GM21381 (cell line): ENCODE data around the gene C12orf75.
"Not testable (repeated sequence)": the region's sequence is repeated elsewhere in the genome, so short reads cannot be mapped to it uniquely, and the experiment has no call there.

Experiments
- ATAC-seq: cut with Tn5 transposase; IDR thresholded peaks from one replicate; pipeline ENCODE4 v1.9.1; 2021; ENCODE audit warnings: mild to moderate bottlenecking, moderate library complexity; ENCODE audit not compliant: unreplicated experiment

The C12orf75 gene

DNA sequence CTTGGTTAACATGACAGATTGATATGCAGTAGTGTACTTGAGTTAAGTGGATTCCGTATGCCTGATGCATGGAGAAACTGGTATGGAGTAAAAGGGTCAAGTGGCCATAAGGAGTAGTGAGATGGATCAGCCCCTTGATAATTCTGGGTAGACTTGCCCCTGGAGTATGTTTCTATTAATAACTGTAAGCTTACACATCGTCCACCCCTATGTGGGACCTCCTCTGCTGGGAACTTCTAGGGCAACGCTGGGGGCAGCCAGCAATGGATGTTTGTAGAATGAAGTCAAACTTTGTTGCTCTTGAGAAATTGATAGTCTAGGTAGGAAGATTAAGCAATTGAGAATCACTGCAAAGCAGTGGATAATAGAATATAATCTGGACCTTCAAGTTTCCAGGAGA is 3.5 kb downstream of the C12orf75 start:
- ATAC-seq: no peak

DNA sequence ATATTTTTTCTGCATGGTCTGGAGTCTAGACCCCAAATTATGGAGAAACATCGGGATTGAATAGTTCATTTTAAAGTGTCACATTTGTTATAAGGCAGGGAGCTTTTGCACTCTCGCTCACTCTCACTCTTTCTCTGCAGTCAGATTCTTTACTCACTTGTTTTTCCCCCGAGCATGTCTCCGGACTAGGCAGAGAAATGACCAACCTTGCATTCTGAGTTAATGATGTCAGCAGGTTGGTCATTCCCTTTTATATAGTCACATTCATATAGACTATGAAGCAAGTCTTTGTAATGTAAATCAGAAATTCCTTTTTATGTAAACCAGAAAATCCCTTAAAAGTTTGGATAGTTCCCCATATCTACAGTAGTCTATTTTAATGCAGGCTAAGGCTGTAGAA is 4.1 kb downstream of the C12orf75 start:
- ATAC-seq: no peak

DNA sequence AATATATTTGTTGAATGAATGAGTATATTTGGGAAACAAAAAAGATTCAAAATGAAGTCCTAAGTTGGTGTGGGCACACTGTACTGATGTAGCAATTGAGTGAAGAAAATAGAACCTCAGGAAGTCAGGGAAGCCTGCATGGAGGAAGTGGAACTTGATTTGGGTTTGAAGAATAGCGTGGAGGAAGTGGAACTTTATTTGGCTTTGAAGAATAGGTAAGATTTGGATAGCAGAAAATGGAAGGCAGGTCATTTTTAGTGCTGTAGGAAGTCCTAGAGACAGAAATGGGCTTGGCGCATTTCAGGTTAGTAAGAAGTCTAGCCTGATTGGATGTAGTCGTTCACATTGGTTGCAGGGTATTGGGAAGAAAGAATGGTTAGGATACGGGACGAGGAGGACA is 5.4 kb downstream of the C12orf75 start:
- no peak for ATAC-seq

DNA sequence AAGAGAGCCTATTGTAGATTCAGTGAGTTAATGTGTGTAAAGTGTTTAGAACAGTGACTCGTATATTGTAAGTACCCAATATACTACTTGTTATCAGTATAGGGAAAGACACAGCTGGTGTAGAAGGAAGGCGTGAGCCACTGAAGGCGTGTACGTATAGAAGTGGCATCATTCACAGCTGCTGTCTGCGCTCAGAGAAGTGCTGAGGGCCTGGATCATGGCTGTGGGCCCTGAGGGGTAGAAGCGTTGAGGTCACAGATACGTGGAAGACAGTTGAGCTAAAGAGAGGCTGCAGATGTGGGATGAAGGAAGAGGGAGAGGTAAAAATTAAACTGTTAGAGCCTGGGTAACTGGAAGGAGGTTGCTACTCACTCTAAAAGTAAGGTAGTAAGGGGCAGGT is 5.9 kb downstream of the C12orf75 start:
- no peak for ATAC-seq

GRCh38 chr12:105337391-105337790 is 6.9 kb downstream of the C12orf75 start:
- no peak for ATAC-seq

DNA sequence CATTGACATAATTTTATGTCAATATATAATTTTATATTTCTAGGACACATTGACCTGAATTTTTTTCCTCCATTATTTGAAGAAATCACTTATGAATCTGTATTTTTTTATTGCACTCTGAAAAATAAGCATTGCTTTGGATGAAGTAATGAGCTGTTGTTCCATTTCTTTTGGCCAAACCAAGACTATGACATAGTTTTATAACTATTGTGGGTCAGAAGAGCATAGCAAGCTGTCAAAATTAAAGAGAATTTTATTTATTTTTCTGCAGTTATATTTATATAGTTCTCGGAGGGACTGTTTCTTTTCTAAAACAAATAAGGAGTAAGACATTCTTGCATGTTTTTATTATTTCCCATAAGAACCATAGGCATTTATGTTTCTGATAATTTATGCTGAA is 8.5 kb downstream of the C12orf75 start:
- ATAC-seq: no peak

GRCh38 chr12:105341010-105341409 is 10.5 kb downstream of the C12orf75 start:
- no peak for ATAC-seq

GRCh38 chr12:105341620-105342019 is 11.1 kb downstream of the C12orf75 start:
- not testable (repeated sequence) for ATAC-seq

DNA sequence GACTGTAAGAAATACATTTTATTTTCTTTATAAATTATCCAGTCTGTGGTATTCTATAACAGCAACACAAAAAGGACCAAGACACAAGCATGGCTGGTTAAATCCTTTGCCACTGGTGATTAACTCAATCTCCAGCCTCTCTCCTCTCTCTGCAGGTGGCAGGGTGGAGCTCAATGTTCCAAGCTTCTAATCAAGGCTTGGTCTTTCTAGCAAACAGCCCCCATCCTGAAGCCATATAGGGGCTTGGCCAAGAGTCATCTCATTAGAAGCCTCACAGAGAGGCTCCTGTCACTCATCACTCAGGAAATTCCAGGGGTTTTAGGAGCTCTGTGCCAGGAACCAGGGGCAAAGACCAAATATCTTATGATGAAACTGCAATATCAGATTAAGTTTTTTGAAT is 12.0 kb downstream of the C12orf75 start:
- no peak for ATAC-seq

DNA sequence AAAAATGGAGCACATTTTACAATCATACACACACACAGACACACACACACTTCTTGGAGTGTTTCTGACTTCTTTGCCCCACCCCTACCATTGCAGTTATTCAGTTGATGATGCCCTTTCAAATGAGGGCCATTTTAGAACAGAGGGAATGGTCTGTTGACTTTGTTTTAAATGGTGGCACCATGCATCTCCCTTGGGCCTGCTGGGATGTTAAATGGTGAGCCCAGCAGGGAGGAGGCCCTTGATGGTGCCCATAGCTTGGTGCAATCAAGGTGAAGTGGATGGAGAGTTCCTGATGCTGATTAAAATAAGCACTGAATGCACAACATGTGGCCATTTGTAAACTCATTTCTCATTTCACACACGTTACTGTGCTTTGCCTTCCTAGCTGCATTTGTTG is 13.3 kb downstream of the C12orf75 start:
- no peak for ATAC-seq

- no peak for ATAC-seq
Measured at GRCh38 chr12:105347499-105347898, 17.0 kb downstream of the C12orf75 start.

DNA sequence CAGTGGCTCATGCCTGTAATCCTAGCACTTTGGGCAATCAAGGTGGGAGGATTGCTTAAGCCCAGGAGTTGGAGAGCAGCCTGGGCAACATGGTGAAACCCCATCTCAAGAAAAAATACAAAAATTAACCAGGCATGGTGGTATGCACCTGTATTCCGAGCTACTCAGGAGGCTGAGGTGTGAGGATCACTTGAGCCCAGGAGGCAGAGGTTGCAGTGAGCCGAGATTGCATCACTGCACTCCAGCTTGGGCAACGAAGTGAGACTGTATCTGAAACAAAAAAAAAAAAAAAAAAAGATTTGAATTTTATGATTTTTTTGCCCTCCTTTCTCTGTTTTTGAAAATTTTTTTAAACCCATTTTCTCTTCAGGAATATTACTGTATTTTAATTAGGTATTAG is 17.7 kb downstream of the C12orf75 start:
- no peak for ATAC-seq

DNA sequence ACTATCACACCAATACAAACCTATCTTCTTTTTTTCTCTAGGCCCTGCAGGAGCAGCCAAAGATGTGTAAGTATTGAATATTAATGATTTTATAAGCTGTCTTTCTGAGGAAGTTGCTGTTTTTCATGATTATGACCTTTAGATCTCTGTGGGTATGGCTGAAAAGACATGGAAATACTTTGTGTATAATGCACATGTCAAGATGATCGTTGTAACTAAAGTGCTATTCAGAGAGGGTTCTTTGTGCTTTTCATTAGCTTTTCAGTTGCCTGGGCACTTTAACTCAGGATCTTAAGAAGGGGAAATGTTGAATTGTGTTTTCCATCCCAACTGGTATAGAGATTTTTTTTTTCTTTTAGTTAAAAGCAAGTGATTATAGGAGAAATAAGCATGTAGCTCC is 18.1 kb downstream of the C12orf75 start:
- ATAC-seq: no peak

DNA sequence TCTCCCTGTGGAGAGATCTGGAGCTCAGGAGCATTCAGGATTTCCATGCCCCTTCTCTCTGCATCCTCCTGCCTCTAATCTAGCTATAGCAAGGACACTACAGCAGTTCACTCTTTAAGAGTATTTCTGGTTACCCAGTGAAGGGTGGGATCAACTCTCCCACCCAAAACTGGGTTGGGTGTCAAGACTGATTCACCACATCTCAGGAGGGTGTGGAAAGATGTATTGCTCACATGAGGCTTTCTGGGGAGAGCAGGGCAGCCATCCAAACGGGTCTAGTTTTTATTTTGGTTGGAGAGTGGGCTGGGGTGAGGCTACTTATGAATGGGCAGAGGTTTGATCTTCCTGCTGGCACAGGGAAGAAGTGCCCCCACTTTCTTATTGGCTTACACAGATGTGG is 18.6 kb downstream of the C12orf75 start:
- ATAC-seq: no peak

DNA sequence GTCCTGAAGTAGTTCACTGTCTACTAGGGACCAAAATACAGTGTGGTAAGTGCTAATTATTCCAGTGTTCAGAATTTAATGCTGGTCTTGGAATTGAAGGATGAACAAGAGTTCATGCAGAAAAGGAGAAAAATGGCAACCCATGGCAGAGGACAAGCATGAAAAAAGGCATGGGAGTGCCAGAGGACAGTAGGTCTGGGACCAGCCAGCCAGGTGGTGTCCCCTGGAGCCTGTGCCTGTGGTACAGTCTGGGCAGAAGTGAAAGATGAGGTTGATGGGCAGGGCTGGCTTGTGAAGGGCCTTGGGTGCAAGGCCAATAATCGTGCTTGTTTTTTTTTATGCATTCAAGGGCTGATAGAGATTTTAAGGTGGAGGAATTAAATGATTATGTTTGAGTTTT is 21.0 kb downstream of the C12orf75 start:
- ATAC-seq: peak; percentile 57

GRCh38 chr12:105352052-105352451 is 21.6 kb downstream of the C12orf75 start:
- ATAC-seq: peak; percentile 88

DNA sequence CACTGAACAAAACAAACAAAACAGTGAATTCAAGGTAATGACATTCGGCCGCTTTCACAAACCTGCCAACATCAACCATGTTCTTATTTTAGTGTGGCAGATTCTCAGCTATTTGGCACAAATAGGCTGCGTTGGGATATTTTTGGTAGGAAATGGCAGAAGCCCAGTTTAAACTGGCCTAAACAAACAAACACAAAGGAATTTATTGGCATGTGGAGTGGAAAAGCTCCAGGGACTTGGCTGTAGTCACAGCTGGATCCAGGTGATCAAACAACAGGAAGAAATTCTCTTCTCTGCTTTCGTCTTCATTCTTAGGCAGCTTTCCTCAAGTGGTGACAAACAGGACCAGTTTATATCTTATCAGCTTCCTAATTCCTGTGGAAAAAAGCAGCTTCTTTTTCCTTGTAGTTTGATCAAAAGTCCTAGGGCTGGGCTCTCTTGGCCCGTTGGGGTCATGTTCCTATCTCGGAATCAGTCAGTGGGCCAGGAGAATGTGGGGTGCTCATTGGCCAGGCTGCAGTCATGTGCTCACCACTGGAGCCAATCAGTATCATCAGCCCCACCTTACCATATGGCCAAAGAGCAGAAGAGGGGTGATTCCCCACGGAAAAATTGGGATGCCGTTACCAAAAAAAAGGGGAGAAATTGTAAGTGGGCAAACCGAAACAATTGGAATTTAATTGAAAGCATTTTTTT is 22.6 kb downstream of the C12orf75 start:
- no peak for ATAC-seq

DNA sequence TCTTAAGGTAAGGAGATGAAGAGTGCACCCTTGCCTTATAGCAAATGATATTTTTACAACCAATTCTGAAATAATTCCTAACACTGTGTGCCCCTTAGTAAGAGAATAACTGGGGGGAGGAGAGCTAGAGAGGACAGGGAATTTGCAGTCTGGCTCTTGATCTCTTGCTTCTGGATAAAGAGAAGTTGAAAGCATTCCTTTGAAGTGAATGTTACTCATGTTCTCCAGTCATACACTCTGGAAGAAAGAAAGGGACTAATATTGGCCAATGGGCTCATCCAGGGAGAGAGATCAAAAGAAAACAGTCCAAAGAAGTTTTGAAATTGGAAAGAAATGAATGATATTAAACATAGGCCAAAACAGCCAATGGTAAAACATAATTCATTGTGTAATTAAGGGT is 25.3 kb downstream of the C12orf75 start:
- ATAC-seq: no peak

DNA sequence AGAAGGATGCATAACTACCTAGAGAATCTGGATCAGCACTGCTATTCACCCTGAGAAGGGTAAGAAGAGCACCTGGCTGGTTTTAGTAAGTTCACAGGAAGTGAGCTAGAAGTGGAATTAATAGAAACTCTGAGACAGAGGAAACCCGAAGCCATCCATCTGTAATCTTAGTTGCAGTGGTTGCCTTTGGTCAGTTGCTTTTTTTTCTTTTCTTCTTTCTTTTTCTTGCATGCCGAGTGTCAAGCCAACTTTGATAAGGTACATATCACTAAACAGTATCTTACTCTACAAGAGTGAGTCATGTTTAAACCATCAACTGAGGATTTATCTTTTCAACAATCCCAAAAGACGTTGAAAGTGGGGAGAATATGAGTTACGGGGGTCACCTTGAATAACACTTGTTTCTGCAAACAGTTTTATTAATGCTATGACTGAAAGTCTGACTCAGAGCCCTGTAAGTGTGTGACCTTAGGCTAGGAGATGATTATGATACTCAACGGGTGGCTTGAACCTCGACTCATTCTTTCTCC is 26.7 kb downstream of the C12orf75 start:
- peak; percentile 77 for ATAC-seq

DNA sequence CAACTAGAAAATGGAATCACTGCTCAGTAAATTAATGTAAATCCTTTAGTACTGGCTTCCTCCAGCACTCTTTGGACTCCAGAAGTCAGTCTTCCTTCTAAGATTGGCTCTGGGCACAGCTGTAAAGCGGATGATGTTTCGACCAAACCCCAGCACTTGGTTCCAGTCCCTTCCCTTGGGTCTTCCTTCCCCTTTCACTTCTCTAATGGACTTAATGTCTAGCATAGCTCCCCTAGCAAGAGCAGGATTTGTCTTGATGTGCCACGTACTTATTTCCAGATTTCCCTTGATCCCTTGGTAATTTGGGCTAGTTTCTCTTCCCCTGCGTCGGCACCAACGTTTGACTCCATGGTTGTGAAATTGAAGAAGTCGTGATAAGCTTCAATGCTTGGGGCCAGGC is 28.3 kb downstream of the C12orf75 start:
- peak; percentile 54 for ATAC-seq

- ATAC-seq: no peak
Measured at GRCh38 chr12:105359856-105360255, 29.4 kb downstream of the C12orf75 start.

- ATAC-seq: no peak
Measured at GRCh38 chr12:105363890-105364289, 33.4 kb downstream of the C12orf75 start.

DNA sequence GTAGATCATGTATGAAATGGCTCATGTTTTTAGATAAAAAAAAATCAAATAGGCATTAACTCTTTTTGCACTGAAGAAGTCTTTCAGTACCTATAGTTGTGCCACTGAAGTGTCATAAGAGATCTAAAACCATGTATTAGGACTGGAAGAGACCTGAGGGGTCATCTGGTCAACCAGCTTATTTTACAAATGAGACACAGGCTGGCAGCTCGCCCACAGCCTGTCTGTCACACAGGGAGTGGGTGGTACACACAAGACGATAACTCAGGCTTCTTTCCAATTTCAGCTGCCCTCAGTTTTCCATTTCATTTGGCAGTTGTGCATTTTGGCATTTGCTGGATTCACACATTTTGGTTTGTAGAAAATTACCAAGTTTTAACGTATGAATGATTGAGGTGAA is 34.7 kb downstream of the C12orf75 start:
- no peak for ATAC-seq
